ENCODE results near the gene SKAP1.

- no peak for TF ChIP-seq CTCF (conservative IDR thresholded peaks at IDR 0.05; ENCODE audit: low read depth in 2 of 2)
- no peak for TF ChIP-seq STAT1 (IDR thresholded peaks at IDR 0.05; ENCODE audit: unreplicated experiment)
- no peak for TF ChIP-seq EZH2 (IDR thresholded peaks at IDR 0.05; ENCODE audit: low read depth, unreplicated experiment)
These were observed 153.2 kb downstream of the SKAP1 start for GRCh38 chr17:48276776-48277175.

All from GM23338 (cell line).